Prostate gland (tissue), 2 donors: ENCODE measurements around the gene TMEM120A. TPM values are rescaled to one million over a fixed set of nuclear protein-coding genes. Genes with fewer than 3 reads are reported as not detected.

Source experiments
- DNase-seq: peaks from one replicate; pipeline ENCODE4 v3.0.0-alpha.2; 2019; ENCODE audit warnings: low spot score
- H3K27ac ChIP-seq, 2 donors: fragments of 200-600 bp; sonication (generic); 2 replicates each; pipeline ENCODE4 v1.5.1; 2017 to 2019
- H3K27me3 ChIP-seq: fragments of 200-600 bp; sonication (generic); replicated peaks from 2 replicates; pipeline ENCODE4 v1.5.1; 2019; ENCODE audit not compliant: insufficient read depth
- H3K36me3 ChIP-seq, 2 donors: fragments of 200-600 bp; sonication (generic); 1 replicate in 1 of 2; 2 replicates in 1 of 2; pipeline versions ENCODE4 v1.5.1 to v1.8.1; 2017 to 2019
- H3K4me1 ChIP-seq: fragments of 200-600 bp; sonication (generic); replicated peaks from 2 replicates; pipeline ENCODE4 v1.5.1; 2019
- H3K4me3 ChIP-seq, 2 donors: fragments of 200-600 bp; sonication (generic); 2 replicates each; pipeline ENCODE4 v1.5.1; 2017 to 2019
- H3K9me3 ChIP-seq: fragments of 200-600 bp; sonication (generic); 2 replicates; pipeline ENCODE4 v1.5.1; 2017
- POLR2A ChIP-seq: fragments of 450-650 bp; IDR thresholded peaks from one replicate; pipeline ENCODE4 v1.6.1; 2016; ENCODE audit warnings: antibody characterized with exemption, mild to moderate bottlenecking
- POLR2AphosphoS5 ChIP-seq: sonication (generic); formaldehyde crosslinking; IDR thresholded peaks from one replicate; pipeline ENCODE4 v1.6.1; 2017; ENCODE audit warnings: antibody characterized with exemption
- WGBS: methylation state at CpG from one replicate; pipeline ENCODE4 v1.1.5; 2018; 5-methylcytosine and 5-hydroxymethylcytosine counted together
- intact Hi-C: fragments of 100-400 bp; cut with DNase I; formaldehyde crosslinking; loops from one replicate; pipeline ENCODE4 v1.14.2; 2022
- total RNA-seq, 2 donors: library from RNA; depleted of rRNA; stranded (reverse); fragments of >200 nt; gene quantifications; one replicate each; pipeline ENCODE4 v1.1.0, GENCODE V29; 2016
- TF ChIP-seq, protein P1 (sequence below), 4 experiments: fragments of 200-600 bp in 2 of 4; fragments of 450-650 bp in 2 of 4; sonication (generic) in 2 of 4; IDR thresholded peaks; 1 replicate in 3 of 4; 2 replicates in 1 of 4; pipeline ENCODE4 v1.5.1; 2016 to 2019; ENCODE audit warnings: antibody characterized with exemption in 4 of 4, mild to moderate bottlenecking in 2 of 4, moderate library complexity in 2 of 4

Gene TMEM120A
- total RNA-seq, 2 donors from 2014 or later, result 20.2 to 40.8 TPM

DNA sequence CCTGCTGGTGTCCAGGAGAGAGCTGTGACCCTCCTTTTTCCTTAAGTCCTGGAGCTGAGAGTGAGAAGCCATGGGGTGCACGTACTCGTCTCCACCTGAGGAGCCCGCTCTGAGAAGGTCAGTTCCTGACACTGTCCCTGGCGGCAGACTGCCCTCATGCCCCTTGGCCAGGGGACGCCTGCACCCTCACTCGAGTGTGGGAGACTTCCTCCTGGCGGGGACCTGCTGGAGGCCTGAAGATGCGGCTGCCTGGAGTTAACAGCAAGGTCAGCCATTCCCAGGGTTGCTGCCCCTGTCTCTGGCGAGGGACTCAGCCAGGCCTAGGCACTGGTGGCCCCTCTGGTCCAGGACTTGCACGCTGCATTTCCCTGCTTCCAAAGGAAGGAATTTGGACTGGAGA lies 26.4 kb downstream of the TMEM120A start:
- Histone ChIP-seq H3K27me3 (no peaks in the 10 kb centered on the region), H3K4me1 (peaks cover 2% of the 10 kb centered on the region), H3K27ac (peak overlapping the region; percentile 74 to 76), H3K4me3 (no peak overlapping the region), H3K9me3 (no peaks in the 10 kb centered on the region), H3K36me3 (no peaks in the 10 kb centered on the region)
- DNase-seq, result no peak
- TF ChIP-seq POLR2AphosphoS5, result no peak
- TF ChIP-seq, protein P1, sequence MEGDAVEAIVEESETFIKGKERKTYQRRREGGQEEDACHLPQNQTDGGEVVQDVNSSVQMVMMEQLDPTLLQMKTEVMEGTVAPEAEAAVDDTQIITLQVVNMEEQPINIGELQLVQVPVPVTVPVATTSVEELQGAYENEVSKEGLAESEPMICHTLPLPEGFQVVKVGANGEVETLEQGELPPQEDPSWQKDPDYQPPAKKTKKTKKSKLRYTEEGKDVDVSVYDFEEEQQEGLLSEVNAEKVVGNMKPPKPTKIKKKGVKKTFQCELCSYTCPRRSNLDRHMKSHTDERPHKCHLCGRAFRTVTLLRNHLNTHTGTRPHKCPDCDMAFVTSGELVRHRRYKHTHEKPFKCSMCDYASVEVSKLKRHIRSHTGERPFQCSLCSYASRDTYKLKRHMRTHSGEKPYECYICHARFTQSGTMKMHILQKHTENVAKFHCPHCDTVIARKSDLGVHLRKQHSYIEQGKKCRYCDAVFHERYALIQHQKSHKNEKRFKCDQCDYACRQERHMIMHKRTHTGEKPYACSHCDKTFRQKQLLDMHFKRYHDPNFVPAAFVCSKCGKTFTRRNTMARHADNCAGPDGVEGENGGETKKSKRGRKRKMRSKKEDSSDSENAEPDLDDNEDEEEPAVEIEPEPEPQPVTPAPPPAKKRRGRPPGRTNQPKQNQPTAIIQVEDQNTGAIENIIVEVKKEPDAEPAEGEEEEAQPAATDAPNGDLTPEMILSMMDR (IDR thresholded peaks at IDR 0.05), result no peak
- 80% methylated on average over 10 of the region's 10 CpGs for WGBS
- intact Hi-C loops, result loop anchor here (5.0 kb wide), 1 partner anchor 51 kb away; the partner anchor contains the start of gene POR

DNA sequence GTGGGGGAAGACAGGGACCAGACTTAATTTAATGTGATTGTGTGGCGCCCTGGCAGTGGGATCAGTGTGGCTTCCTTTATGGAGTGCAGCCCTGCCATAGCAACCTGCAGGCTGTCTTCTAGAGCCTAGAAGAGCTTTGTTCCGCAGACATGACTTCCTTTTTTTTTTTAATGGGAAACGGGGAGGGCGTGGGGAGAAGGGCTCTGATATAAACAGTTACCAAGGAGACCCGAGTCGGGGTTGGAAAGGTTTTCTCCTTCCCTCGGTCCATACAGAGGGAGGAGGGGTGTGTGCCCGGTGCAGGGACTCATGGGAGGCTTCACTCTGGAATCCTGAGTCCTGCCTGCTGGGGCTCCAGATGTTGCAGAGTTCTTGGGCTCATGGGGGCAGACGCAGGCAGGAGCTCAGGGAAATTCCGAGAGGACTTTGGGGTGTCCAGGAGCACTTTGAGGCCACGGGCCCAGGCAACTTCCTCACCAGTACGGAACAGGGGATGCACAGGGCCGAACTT lies 26.9 kb downstream of the TMEM120A start:
- DNase-seq, result no peak
- peaks cover 2% of the 10 kb centered on the region for H3K4me1 ChIP-seq
- peak; percentile 9 for TF ChIP-seq POLR2AphosphoS5
- TF ChIP-seq POLR2A, result no peak
- WGBS, result 24% methylated on average over 13 of the region's 13 CpGs
- no peaks in the 10 kb centered on the region for H3K9me3 ChIP-seq
- no peaks in the 10 kb centered on the region for H3K36me3 ChIP-seq
- intact Hi-C loops, result loop anchor here (5.0 kb wide), 1 partner anchor 50 kb away; the partner anchor contains the start of gene POR
- peak overlapping the region; percentile 74 to 76 for H3K27ac ChIP-seq
- no peak overlapping the region for H3K4me3 ChIP-seq
- H3K27me3 ChIP-seq, result no peaks in the 10 kb centered on the region

DNA sequence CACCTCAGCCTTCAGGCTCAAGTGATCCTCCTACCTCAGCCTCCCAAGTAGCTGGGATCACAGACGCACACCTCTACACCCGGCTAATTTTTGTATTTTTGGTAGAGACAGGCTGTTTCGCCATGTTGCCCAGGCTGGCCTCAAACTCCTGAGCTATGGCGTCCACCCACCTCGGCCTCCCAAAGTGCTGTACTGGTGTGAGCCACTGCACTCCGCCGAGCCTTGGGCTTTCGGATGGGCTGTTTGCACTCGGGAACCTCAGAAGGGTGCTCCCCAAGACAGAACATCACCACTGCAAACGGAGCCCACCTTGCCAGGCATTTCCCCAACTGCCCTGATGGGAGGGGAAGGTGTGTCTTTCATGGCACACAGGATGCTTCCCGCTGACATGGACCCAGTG lies 27.3 kb downstream of the TMEM120A start:
- Histone ChIP-seq H3K27me3 (no peaks in the 10 kb centered on the region), H3K36me3 (no peaks in the 10 kb centered on the region), H3K4me3 (no peak overlapping the region), H3K27ac (peak overlapping the region; percentile 74 to 76), H3K4me1 (peaks cover 2% of the 10 kb centered on the region), H3K9me3 (no peaks in the 10 kb centered on the region)
- no peak for DNase-seq
- 84% methylated on average over 10 of the region's 11 CpGs for WGBS
- intact Hi-C loops, result loop anchor here (5.0 kb wide), 1 partner anchor 50 kb away; the partner anchor contains the start of gene POR
- TF ChIP-seq POLR2A, result no peak
- TF ChIP-seq, protein P1 (IDR thresholded peaks at IDR 0.05), result no peak
- TF ChIP-seq POLR2AphosphoS5, result no peak

DNA sequence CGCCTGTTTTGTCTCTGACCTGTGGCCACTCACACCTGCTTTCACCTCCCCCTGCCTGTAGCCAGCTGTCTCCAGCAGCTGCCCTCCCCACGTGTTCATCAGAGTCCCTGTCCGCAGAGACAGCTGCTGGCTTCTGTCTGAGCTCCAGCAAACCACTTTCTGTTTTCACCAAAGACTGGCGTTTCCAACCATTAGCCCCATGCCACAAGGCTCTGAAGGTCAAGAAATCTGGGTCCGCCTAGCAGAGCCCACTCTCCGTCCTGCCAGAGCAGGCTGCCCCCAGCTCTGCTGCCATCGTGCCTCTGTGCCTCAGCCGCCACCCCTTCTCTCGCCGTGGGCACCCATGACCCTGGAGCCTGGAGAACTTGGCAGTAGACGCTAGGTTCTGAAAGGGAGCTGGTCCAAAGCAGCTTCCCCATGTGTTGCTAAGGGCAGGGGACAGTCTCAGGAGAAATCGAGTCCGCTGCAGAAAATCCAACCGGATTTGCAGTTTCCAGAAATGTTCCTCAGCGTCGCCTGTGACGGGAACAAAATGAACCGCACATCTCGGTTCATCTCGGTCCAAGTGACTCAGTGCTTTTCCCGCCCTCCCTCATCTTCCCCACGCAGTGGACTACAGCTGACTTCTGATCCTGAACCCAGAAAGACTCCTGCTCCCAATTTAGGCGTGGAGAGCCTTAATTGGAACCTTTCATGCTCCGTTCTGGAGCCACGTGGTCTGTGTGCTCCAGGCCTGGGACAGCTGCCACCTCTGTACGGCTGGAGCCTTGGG lies 28.0 kb downstream of the TMEM120A start:
- no peaks in the 10 kb centered on the region for H3K9me3 ChIP-seq
- no peaks in the 10 kb centered on the region for H3K36me3 ChIP-seq
- WGBS, result 53% methylated on average over 26 of the region's 26 CpGs
- H3K4me1 ChIP-seq, result peaks cover 2% of the 10 kb centered on the region
- peak; percentile 71 for TF ChIP-seq POLR2AphosphoS5
- TF ChIP-seq, protein P1 (IDR thresholded peaks at IDR 0.05), result no peak
- peak overlapping the region; percentile 76 to 78 for H3K27ac ChIP-seq
- intact Hi-C loops, result loop anchor here (5.0 kb wide), 1 partner anchor 49 kb away; the partner anchor contains the start of gene POR
- H3K27me3 ChIP-seq, result no peaks in the 10 kb centered on the region
- no peak overlapping the region for H3K4me3 ChIP-seq
- DNase-seq, result no peak

DNA sequence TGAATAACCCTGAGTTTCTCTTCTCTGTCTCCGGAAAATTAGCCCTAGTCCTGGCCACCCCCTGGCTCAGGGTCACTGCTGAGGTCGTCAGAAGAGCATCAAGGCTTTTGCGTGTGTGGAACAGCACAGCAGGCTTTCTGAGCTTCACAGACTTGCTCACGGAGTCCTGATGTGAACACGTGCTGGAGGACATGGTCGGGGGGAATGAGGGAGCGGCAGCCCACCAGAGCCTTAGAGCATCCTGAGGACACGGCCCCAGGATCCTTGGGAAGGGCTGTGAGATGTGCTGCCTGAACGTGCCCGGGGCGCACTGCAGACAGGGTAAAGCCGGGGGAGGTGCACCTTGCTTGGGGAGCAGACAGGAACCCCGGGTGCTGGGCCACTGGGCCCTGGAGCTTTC lies 28.8 kb downstream of the TMEM120A start:
- no peak for TF ChIP-seq POLR2AphosphoS5
- TF ChIP-seq POLR2A, result no peak
- TF ChIP-seq, protein P1 (IDR thresholded peaks at IDR 0.05), result no peak
- H3K9me3 ChIP-seq, result no peaks in the 10 kb centered on the region
- peak overlapping the region; percentile 76 to 78 for H3K27ac ChIP-seq
- H3K27me3 ChIP-seq, result no peaks in the 10 kb centered on the region
- DNase-seq, result no peak
- no peaks in the 10 kb centered on the region for H3K36me3 ChIP-seq
- intact Hi-C loops, result loop anchor here (5.0 kb wide), 1 partner anchor 48 kb away; the partner anchor contains the start of gene POR
- WGBS, result 64% methylated on average over 13 of the region's 13 CpGs
- H3K4me3 ChIP-seq, result no peak overlapping the region
- H3K4me1 ChIP-seq, result peaks cover 2% of the 10 kb centered on the region
